Neural crest cell (in vitro differentiated cells): ENCODE data around the gene NIPA2. TPM values are rescaled to one million over a fixed set of nuclear protein-coding genes. Genes with fewer than 3 reads are reported as not detected.

Source experiments
- DNase-seq: peaks from one replicate; pipeline ENCODE4 v3.0.0; 2021; ENCODE audit warnings: low read depth, mixed read lengths, low spot score
- H3K27ac Mint-ChIP-seq: one replicate; pipeline ENCODE4 v1.8.0; 2021; ENCODE audit warnings: mild to moderate bottlenecking, mixed read lengths; ENCODE audit not compliant: unreplicated experiment
- H3K27me3 Mint-ChIP-seq: 2 replicates; pipeline ENCODE4 v1.8.0; 2021; ENCODE audit warnings: low read depth, mild to moderate bottlenecking, mixed read lengths
- H3K36me3 Mint-ChIP-seq: 2 replicates; pipeline ENCODE4 v1.8.0; 2021; ENCODE audit warnings: low read depth, mild to moderate bottlenecking, mixed read lengths
- H3K4me1 Mint-ChIP-seq: 2 replicates; pipeline ENCODE4 v1.8.0; 2021; ENCODE audit warnings: mixed read lengths
- H3K4me3 Mint-ChIP-seq: one replicate; pipeline ENCODE4 v1.8.0; 2021; ENCODE audit warnings: mild to moderate bottlenecking, mixed read lengths
- H3K9me3 Mint-ChIP-seq: 2 replicates; pipeline ENCODE4 v1.8.0; 2021; ENCODE audit warnings: mixed read lengths
- CTCF ChIP-seq: fragments of 200-600 bp; sonication (generic); conservative IDR thresholded peaks from 2 replicates; pipeline ENCODE4 v1.5.0; 2021; ENCODE audit warnings: antibody characterized with exemption, mild to moderate bottlenecking
- total RNA-seq: library from RNA; stranded (reverse); gene quantifications from 2 replicates; pipeline ENCODE4 v1.2.1, GENCODE V29; 2021

NIPA2 gene
- total RNA-seq, 1 donor from 2014 or later, result 49.9 TPM

GRCh38 chr15:22877607-22878006, 39.1 kb downstream of the NIPA2 start:
- Mint-ChIP-seq H3K4me1 (peaks cover 6% of the 10 kb centered on the region), H3K4me3 (no peak overlapping the region), H3K27ac (no peak overlapping the region), H3K27me3 (no peaks in the 10 kb centered on the region), H3K36me3 (peaks cover 21% of the 10 kb centered on the region), H3K9me3 (no peaks in the 10 kb centered on the region)
- DNase-seq, result no peak
- TF ChIP-seq CTCF, result no peak

- Mint-ChIP-seq H3K4me1 (peaks cover 5% of the 10 kb centered on the region), H3K27ac (no peak overlapping the region), H3K36me3 (peaks cover 17% of the 10 kb centered on the region), H3K27me3 (no peaks in the 10 kb centered on the region), H3K9me3 (no peaks in the 10 kb centered on the region), H3K4me3 (no peak overlapping the region)
- no peak for TF ChIP-seq CTCF
- no peak for DNase-seq
Measured at GRCh38 chr15:22878103-22878502, 39.6 kb downstream of the NIPA2 start.

GRCh38 chr15:22880068-22880980, 41.9 kb downstream of the NIPA2 start:
- no peak for DNase-seq
- H3K36me3 Mint-ChIP-seq, result peaks cover 8% of the 10 kb centered on the region
- no peak overlapping the region for H3K4me3 Mint-ChIP-seq
- H3K4me1 Mint-ChIP-seq, result no peaks in the 10 kb centered on the region
- H3K27ac Mint-ChIP-seq, result no peak overlapping the region
- no peaks in the 10 kb centered on the region for H3K27me3 Mint-ChIP-seq
- no peak for TF ChIP-seq CTCF
- no peaks in the 10 kb centered on the region for H3K9me3 Mint-ChIP-seq

GRCh38 chr15:22880981-22881738, 42.7 kb downstream of the NIPA2 start:
- H3K36me3 Mint-ChIP-seq, result peaks cover 9% of the 10 kb centered on the region
- DNase-seq, result no peak
- no peaks in the 10 kb centered on the region for H3K9me3 Mint-ChIP-seq
- no peak overlapping the region for H3K27ac Mint-ChIP-seq
- no peak for TF ChIP-seq CTCF
- H3K27me3 Mint-ChIP-seq, result no peaks in the 10 kb centered on the region
- H3K4me1 Mint-ChIP-seq, result no peaks in the 10 kb centered on the region
- no peak overlapping the region for H3K4me3 Mint-ChIP-seq

GRCh38 chr15:22881739-22882440, 43.4 kb downstream of the NIPA2 start:
- no peak for DNase-seq
- Mint-ChIP-seq H3K4me3 (no peak overlapping the region), H3K4me1 (no peaks in the 10 kb centered on the region), H3K27me3 (no peaks in the 10 kb centered on the region), H3K27ac (no peak overlapping the region), H3K9me3 (no peaks in the 10 kb centered on the region), H3K36me3 (peaks cover 7% of the 10 kb centered on the region)
- TF ChIP-seq CTCF, result no peak
